NCI-H748 (cell line): Measurements from ENCODE around the gene EML4.
A peak's percentile ranks its signal among the peaks of the same experiment; 100 is the strongest.

ENCODE experiments used
- DNase-seq: peaks from one replicate; lab custom pipeline; 2025; ENCODE audit not compliant: unreplicated experiment; lab: John Stamatoyannopoulos, UW

Gene EML4

DNA sequence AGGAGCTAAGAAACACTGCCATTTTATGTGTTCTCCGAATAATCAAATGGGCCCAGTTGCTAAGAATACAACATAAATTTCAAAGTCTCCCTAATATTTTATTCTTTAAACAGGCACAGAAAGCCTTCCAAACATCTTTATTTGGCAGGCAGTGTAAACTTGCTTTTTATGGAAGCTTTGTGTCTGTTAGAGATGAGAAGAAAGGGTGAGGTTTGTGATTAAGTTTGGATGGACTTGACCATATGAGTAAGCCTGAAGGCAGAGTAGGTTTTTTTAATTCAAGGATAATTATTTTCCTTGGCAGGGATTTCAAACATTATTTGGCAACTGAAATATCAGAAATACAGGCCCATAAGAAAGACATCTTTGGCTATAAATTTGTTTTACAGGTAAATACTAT, 129.0 kb downstream of the EML4 start:
- no peak for DNase-seq

DNA sequence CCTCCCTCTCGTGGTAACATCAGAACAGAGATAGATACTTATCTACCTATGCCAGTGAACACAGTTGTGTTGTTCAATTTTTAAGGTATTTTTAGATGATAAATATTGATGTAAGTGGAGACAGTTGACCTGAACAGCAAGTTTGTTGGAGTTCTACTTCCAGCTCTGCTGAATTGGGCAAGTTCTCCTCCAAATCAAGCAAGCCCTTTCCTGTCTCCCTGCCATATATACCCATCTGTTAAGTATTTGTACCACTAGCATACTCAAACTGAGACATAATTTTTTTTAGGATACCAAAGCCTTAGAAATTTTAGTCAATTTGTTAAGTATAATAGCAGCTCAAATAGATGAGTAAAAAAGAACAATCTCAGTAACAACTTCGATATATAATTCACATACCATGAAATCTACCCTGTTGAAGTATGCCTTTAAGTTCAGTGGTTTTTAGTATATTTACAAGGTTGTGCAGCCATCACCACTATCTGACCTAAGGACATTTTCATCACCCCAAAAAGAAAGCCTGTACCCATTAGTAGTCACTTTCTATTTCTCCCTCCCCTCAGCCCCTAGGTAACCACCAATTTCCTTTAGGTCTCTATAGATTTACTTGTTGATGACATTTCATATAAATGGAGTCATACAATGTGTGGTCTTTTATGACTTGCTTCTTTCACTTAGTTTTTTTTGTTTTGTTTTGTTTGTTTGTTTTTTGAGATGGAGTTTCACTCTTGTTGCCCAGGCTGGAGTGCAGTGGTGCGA, 130.0 kb downstream of the EML4 start:
- DNase-seq = no peak

DNA sequence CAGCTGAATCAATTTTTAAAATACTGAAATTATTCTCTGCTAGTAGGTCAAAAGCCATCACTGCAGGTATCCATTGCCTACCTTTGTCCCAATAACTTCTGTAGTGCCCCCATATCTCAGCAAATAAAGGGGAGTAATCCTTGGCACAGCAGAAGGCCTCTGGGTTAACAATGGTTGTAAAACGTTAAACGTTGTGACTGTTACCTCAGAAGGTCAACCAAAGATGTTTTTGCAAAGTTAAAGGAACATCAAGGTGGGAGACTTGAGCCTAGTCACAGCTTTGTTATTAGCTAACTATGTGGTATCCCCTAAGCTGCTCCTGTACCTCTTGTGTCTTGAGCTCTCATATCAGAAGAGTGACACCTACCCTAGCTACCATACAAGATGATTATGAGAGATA, 131.4 kb downstream of the EML4 start:
- no peak for DNase-seq

DNA sequence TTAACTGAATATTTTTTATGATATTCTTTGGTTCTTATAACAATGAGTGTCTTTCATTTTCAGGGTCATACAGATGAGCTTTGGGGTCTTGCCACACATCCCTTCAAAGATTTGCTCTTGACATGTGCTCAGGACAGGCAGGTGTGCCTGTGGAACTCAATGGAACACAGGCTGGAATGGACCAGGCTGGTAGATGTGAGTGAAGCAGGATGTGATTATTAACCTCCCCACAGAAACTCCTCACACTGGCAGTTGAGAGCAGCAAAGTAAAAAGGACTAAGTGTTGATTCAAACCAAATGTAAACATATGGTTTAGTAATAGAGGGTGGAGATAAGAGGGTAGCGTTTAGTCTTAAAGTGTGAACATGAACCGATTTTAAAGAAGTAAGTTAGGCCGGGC, 134.1 kb downstream of the EML4 start:
- DNase-seq = no peak

DNA sequence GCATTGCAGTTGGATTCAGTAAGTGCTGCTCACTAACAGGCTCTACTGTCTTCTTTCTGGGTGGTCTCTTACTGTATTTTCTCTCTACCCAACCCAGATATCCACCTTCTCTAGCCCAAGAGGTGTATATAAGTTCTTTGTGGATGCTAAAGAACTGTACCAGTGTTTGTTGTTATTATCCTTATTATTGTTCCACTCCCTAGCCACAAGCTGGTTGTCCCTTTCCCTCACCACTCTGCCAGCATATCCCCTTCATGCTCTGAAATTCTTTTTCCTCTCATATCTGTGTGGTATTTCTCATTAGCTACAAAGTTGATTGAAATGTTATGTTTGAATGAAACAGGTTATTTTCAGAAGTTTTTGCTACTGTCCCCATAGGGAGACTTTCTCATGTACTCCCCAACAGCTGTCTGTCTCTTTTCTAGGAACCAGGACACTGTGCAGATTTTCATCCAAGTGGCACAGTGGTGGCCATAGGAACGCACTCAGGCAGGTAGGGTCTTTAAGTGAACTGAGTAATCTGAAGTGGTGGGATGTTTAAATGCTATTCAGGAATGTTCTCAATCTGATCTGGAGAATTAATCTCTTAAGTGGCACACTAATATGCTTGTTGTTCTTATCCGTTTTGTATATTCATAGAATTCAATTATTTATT, 135.0 kb downstream of the EML4 start:
- DNase-seq = no peak

DNA sequence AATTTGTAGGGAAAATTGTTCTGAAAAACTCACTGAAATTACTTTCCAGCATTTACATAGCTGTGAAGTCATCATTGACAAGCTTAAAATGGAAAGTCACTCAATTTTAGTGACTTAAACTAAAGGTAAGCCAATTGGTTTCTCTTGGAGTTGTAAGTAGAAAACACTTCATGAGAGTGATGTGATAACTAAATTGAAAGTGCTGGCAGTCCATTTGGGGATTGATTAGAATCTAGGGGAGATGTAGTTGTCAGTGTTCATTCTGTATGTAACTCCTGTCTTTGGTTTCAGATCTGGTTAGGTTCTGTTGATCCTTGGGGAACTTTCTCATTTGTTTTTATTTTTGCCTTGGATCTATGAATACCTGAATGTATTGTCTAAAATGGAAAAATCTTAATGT, 138.0 kb downstream of the EML4 start:
- DNase-seq = no peak

DNA sequence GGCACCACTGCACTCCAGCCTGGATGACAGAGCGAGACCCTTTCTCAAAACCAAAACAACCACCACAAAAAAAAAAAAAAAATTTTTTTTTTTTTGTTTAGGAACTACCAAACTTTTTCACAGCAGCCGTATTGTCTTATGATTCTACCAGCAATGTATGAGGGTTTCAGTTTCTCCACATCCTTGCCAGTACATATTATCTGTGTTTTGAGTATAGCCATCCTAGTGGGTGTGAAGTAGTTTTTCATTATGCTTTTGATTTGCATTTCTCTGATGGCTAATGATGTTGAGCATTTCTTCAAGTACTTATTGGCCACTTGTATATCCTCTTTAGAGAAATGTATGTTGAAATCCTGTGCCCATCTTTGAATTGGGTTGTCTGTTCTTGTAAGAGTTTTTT, 140.2 kb downstream of the EML4 start:
- no peak for DNase-seq

DNA sequence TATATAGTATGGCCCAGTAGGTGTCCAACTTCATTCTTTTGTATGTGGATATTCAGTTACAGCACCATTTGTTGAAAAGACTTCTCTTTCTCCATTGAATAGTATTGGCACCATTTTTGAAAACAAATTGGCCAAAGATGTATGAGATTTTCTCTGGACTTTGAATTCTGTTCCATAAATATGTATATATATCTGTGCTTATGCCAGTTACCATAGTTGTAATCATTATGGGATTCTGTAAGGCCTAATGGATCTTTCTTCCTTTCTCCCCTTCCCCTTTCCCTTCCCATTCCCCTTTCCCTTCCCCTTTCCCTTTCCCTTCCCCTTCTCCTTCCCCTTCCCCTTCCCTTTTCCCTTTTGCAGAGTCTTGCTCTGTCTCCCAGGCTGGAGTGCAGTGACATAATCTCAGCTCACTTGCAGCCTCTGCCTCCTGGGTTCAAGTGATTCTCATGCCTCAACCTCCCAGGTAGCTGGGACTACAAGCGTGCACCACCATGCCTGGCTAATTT, 140.9 kb downstream of the EML4 start:
- DNase-seq = no peak

DNA sequence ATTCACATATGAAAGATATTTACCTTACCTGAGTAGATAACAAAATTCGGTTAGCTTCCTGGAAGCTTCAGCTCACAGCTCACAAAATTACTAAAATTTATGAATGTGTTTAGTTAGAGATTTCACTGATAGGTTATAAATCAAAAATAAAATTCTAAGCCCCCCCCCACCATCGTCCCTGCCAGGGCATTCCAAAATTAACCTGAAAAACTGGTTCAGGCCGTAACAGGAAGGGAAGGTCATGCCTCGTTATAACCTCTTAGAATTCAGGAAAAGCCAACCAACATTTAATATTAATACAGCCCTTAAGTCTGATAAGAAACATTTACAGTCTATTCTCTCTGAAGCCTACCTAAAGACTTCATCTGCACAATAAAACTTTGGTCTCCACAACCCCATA, 143.0 kb downstream of the EML4 start:
- DNase-seq = no peak

DNA sequence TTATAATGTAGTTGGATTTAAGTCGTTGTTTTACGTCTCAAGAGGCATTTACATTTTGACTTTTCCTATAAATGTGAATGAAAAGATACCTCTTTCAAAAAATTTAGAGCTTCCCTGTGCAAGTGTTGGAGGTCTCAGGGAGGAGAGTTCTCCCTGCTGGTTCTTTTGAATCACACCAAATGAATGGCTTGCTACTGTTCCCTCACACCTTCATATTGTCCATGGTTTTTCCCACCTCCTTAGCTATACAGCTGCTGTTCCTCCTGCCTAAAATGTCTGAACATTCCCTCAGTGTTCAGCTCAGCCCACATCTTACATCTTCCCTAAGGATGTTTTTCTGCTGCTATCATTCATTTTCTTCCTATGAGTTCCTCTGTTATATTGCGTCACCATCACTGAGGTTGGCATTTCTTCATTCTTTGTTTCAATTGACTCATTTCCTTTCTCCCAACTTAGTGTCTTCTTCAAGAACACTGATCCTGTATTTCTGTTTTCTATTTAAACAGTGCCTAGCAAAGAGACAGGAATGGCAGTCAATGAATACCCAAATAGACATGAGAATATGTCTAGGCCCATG, 145.8 kb downstream of the EML4 start:
- no peak for DNase-seq

DNA sequence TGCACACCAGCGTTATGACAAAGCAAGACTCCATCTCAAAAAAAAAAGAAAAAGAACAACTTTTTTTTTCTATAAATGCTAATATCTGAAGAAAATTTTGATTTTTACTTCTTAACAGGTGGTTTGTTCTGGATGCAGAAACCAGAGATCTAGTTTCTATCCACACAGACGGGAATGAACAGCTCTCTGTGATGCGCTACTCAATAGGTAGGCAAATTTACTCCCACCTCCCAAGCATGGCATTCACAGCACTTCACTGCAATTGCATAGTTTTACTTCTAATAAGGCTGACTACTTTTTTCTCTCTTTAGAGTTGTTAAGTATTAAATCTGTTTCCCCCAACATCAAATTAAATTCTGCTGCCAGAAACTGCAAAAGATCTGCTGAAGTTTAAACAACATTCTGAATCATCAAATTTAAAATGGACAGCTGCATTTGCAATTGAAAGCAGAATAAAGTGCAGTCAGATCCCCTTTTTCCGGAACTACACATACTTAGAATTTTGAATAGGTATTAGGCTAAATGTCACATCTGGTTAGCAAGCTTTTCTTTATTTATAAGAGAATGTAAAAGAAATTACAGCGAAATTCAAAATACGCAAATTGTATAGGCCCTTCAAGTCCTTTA, 146.8 kb downstream of the EML4 start:
- no peak for DNase-seq

DNA sequence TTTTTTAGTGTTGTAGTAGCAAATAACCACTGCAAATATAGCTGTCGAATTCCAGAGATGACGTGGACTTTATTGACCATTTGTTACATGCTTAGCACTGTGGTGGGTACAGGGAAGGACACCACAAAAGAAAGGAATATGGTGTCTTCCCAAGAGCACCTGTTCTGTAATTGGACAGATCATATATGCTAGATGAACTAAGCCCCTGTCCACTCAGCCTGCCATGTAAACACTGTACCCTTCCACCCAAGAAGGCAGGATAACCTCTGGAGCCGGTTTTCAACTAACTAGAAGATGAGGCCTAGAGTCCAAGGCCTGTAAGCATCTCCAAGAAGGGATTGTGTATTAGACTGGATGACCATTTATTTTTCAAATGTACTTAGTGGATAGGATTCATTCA, 147.8 kb downstream of the EML4 start:
- DNase-seq = no peak

DNA sequence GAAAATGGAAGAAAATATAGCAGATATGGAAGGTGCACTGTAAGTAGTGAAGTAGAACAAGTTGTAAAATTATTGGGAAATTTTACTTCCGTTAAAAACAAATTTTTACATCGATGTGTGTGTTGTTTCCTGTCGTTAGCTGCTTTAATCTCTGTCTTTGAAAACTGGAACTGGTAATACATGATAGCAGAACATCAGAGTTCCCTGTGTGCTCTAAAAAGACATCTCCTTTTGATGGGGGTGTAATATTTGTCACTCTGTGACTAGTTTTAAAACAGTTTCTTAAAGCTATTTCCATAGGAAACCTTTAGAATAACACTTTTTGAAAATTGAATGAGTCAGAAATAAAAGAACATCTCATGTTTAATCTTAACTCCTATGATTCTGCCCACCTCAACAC, 148.3 kb downstream of the EML4 start:
- no peak for DNase-seq

DNA sequence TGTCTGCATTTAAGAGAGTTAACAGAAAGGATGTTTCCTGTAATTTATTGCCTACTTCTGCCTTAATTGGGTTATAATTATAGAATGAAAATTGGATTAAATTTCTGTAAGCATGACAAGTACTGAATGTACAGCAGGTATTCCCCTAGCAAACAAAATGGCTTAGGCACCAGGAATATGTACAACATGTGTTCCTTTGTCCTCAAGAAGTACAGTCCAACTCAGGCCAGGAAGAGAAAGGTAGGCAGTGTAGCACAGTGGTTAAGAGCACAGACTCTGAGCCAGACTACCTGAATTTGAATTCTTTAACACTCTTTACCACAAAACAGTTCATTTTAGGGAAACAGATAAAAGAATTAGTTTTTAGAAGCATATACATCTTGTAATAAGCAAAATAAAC, 148.8 kb downstream of the EML4 start:
- DNase-seq = no peak

DNA sequence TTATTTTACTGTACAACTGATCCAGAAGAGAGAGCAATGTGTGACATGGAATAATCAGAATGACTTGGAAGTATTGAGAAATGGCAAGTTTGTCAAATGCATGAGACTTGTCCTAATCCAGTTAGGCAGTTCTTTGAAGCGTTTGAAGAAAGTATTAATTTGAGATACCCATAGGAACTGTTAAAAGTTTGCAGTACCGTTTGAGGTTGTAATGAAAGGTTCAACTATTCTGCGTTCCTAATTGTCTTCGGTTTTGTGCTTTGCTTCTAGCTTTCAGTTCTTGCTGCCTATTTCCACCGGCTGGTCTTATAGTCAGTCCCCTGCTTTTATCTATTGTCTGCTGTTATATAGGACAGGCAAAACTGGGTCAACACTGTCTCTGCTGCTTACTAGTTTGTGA, 150.1 kb downstream of the EML4 start:
- DNase-seq = no peak

DNA sequence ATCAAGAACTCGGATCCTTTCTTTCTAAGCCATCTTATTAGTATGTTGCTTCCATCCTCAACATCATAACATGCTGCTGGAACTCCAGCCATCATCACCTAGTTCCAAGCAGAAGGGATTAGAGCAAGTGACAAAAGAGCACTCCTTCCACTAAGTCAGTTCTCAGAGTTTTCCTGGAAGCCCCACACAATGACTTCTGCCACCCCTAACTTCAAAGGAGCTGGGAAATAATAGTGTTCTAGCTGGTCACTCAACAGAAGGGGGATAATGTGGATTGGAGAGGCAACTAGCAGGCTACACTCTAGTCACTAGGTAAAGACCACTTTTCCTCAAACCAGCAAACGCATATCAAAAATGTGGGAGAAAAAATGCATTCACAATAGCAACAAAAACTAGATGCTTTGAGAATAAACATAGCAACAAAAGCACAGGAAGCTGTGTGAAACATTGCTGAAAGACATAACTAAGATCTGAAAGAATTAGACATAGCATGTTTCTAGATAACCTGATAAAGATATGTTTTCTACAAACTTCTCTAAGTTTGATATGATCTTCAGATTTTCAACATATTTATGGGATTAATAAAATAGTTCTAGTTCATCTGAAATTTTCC, 152.4 kb downstream of the EML4 start:
- DNase-seq = no peak

DNA sequence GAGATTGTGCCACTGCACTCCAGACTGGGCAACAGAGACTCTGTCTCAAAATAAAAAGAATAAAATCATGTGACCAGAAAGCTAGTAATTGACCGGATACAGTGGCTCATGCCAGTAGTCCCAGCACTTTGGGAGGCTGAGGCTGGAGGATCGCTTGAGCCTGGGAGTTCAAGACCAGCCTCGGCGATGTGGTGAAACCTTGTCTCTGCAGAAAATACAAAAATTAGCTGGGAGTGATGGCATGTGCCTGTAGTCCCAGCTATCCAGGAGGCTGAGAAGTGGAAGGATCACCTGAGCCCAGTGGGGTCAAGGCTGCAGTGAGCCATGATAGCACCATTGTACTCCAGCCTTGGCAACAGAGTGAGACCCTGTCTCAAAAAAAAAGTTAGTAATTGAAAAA, 155.1 kb downstream of the EML4 start:
- no peak for DNase-seq

DNA sequence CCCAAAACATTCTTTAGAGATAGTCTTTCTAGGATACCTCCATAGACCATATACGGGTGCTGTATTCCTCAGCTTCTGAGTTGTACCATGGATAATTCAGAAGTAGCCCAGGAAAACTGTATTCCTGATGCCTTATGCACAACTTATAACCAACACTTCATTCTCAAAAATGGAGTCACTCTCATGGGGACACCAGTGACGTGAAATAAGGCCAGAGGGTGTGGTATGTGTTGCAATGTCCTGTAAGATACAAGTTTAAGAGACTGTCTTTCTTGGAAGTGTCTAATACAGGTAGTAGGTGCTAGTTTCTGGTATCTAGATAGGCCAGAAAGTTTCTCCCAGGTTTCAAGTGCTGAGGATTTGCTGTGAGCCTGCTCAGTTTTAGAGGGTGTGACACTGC, 155.8 kb downstream of the EML4 start:
- no peak for DNase-seq

DNA sequence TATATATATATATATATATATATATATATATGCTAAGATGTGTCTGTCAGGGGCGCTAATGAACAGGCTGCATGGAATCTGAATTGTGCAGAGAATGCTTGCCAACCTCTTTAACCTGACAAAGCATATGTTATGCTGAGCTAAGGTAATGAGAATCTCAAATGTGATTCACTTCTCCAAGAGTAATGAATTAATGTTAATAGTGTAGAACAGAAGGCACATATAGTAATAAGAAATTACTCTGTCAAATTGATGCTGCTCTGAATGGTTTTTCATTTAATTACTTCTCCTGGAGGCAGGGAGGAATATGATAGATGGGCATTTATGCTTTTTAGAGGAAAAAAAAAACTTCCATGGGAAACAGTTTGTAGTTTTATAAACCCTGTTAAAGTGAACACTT, 156.5 kb downstream of the EML4 start:
- DNase-seq = no peak

DNA sequence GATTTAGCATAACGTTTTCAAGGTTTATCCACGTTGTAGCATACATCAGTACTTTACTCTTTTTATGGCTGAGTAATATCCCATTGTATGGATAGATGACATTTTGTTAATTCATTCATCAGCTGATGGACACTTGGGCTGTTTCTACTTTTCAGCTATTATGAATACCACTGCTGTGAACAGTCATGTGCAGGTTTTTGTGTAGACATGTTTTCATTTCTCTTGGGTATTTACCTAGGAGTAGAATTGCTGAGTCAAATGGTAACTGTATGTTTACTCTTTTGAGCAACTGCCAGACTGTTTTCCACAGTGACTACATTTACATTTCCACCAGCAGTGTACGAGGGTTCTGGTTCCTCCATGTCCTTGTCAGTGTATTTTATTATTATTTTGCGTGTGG, 158.0 kb downstream of the EML4 start:
- DNase-seq = peak; percentile 44

DNA sequence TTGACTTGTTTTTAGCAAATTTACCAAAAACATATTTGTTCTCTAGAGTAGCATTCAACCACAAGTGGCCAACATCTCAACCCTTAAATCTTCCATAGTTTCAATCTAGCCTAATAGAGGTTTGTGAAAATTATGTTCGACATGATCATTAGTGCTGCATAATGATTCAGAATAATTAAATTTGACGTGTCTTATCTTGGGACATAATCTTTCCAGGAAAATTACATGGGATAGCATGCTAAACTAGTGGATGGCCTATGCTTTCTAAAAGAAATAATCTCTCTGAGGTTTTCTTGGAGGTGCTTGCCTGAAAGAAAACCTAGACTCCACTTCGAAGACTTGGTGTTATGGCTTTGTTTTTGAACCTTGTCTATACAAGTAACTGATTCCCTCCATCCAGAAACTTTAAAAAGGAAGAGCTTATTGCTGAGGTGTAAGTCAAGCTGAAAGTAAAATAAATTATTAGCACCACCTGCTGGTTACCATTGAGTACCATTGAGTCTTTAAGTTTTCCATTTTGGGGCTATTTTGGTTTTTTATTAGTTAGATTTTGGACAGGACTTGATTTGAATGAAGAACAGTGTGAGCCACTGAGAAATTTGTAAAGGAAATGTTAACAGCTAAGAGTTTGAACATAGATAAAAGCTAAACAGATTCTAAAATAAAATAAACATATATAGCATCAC, 159.1 kb downstream of the EML4 start:
- peak; percentile 35 for DNase-seq
